GM18502 (cell line): ENCODE measurements around the gene RPS15A.
"Not testable (repeated sequence)": the region's sequence is repeated elsewhere in the genome, so short reads cannot be mapped to it uniquely, and the experiment has no call there.

Source experiments
- ATAC-seq: cut with Tn5 transposase; IDR thresholded peaks from one replicate; pipeline ENCODE4 v1.9.1; 2021; ENCODE audit warnings: mild to moderate bottlenecking; ENCODE audit not compliant: unreplicated experiment, poor library complexity

Gene RPS15A

DNA sequence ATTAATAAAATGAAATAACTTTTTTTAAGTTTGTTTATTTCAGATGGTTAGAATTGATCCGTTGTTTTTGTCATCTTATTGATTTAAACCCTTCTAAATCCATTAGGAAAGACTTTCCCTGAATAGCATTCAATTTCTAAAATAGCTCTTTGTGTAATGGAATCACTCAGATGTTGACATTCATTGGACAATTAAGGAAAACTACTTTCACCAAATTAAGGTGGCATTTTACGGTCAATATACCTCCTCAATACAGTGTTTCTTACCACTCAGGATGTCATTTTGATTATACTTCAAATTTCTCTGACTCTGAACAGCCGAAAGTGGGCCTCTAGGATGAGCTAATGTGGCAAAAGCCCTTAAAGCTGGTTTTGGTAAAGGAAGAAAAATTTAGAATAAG is 9.4 kb upstream of the RPS15A start:
- no peak for ATAC-seq

DNA sequence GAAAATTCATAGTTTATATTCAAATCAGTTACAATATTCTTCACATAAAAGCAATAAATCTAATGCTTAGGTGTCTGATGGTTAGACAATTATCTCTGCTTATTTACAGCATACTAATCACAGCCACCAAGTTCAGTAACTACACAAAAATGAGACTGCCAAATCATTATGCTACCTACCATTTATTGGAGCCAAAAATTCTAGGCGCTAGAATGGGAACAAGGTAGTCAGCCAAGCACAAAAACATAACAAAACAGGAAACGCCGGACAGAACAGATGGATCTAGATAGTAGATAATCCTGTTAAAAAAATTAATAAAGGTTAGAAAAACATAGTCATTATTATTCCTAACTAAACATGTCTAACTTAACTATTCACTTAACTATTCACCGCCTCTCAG is 7.6 kb upstream of the RPS15A start:
- ATAC-seq: no peak

DNA sequence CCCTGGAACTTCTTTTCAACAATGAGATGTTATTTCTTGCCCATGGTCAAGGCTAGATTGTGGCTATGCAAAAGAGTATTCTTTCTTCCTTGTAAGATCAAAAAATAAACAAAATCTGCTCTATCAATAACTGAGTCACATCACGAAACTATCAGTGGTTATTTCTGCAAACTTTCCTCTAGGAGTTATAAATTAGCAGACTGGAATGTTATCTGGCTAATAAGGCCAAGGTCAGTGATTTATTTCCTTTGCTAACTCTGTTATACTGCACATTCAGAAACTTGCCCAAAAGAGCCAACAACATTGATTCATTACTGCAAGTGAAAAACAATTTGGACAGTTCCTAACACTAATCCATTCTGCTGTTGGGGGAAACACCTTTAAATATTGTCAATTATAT is 6.2 kb upstream of the RPS15A start:
- no peak for ATAC-seq

DNA sequence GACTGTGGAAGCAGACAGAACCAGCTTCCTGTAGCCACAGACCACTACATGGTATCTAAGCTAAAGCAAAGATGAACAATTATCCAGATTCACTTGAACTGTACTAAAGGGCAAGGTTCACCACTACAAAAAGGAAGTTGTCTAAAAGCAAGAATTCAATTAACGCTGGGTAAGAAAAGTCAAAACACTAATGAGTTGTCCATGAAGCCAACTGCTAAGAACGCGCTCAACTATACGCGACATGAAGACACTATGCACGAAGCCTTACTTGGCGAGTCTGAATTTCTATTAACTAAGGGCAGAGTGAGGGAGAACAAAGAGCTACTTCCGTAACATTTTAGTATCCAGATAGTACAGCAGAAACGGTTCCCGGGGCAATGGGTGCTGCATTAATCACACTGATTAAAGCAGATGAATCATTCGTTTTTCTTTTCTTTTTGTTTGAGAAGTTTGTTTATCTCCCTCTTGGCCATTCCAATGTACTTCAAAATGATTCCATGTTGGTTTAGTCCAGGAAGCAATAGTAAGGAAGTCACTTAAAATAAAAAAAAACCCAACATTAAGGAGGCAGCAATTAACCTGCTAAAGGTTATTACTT is 2.8 kb upstream of the RPS15A start:
- ATAC-seq: no peak

DNA sequence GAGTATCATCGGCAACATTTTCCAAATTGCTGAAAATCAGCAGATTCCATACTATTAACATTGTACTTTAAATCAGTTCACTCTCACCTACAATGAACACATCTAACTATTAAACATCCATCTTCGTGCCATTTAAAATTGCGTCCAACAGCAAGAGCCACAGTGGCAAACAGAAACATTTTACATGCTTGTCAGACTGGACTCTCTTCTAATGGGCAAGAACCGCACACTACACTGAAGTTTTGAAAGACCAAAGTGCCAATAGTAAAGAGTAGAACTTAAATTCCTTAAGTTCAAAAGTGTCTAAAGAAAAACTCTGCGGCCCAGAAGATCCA is 652 bp downstream of the RPS15A start:
- no peak for ATAC-seq

DNA sequence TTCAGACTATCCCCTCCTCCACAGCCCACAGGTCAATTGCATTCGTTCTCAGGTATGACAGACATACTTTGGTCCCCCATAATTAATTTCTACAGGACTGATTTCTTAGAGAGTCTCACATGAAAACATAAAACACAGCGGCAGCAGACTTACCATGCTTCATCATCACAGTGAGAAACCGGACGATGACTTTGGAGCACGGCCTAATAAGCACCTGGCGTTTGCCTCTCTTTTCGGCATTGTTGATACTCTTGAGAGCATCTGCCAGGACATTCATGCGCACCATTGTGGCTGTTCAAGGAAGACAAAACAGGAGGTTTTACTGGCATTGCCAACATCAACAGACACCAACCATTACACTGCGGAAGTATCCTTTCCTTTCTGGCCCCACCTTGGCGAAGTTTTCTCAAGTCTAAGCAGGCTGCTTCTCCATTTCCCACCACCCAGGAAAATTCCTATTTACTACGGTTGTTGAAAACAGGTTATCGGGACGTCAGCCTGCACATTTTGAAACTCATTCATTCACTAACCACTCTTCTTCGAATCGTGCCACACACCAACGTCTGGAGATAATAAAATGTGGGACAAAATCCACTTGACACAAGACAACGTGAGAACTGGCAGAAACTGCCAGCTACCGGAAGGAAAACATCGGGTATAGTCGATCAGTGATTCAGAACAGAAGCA is 1.2 kb downstream of the RPS15A start:
- ATAC-seq: no peak

DNA sequence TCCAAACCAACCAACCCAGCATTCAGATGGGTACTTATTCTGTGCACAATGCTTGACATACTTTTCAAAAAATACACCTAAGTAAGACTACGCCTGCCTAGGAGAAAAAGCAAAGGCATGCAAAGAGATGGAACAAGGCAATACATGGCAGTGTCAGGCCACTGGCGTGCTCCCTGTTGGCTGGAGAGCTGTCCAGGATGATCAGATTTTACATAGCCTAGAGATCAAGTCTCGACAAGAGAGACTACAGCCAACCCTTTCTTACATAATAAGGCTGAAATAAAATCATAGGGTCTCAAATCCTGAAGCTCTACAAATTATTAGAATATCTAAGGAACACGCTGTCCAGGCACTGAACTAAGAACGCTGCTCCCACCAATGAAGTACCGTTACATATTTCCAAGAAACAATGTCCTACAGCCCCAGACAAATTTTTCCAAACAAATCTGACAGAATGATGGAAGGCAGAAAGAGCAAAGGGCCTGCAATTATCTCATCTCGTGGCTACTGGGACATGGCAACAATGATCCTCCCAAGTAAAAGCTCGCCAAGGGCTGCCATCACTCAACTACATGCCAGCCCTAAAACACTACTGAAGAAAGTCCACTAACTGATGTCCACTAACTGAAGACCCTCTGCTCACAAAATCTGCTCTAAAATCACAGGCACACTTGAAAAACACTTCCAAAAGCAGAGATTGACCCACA is 5.1 kb downstream of the RPS15A start:
- no peak for ATAC-seq

DNA sequence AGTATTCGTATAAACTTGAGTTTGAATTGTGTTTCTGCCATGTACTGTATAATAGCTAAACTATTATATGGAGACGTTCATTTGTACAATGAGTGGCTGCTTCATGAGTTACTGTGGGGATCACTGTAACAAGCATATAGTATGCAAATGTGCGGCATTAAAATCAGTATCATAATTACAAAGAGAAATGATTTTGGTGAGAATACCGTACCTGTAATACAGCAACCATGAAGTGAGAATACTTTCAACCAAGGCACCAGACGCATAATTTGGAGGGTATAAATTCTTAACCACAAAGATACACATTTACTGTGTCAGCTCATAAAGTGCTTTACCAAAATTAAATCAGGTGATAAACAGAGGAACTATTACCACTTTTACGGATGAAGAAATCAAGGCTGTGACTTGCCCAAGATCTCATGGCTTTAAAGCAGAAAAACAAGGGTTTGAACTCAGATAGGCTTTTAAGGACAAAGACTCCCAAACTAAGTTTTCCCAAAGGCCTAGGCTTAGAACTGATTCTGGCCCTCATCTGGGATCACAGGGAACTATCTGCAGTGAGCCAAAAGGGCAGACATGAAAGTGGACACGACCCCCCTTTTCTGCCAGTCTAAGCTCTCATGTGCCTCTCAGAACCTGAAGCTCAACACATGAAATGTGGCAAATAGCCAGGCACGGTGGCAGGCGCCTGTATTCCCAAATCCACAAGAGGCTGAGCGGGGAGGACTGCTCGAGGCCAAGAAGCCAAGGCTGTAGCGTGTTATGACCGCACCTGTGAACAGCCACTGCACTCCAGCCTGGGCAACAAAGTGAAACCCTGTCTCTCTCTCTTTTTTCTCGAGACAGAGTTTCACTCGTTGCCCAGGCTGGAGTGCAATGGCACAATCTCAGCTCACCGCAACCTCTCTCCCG is 6.4 kb downstream of the RPS15A start:
- no peak for ATAC-seq

DNA sequence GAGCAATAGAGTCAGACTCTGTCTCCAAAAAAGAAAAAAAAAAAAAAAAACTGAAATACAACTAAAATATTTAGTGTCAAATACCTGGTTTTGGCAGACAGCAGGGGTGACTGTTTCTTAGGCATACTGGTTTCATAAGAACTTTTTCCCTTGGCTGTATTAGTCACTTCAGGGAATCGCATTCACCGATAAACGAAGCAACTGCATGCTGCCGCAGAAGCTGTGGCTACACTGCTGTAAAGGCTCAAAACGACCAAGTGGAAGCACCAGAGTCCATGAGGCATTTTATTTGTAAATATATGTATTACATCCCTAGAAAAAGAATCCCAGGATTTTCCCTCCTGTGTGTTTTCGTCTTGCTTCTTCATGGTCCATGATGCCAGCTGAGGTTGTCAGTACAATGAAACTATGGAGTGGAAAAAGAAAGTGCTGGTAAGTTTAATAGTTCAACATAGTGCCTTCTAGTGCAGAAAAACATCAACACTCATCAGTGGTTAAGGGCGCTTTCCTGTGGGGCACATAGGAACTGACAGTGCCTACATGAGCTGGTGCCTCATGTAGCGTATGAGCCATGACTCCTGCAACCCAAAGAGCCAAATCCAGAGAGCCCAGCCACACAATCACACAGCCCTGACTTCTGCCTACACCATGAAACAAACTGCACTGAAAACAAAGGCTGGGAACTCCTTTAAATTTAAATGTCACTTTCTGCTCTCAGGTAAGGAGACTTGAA is 7.3 kb downstream of the RPS15A start:
- no peak for ATAC-seq

DNA sequence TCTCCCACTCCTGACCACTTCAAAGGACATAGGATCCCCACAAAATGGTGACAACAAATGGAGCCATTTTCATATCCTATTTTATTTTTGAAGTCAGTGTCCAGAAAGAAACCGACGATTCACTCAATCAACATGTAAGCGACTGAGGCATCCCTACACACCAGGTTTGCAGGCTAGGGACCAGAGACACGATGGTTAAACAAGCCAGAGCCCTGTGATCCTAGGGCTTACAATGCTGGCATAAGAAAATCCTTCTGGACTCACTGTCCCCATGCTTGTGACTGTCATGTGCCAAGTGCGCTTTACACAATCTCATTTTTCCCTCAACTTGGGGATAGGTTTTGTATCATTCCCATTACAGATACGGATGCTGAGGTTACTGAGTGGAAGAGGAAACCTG is 8.9 kb downstream of the RPS15A start:
- not testable (repeated sequence) for ATAC-seq

DNA sequence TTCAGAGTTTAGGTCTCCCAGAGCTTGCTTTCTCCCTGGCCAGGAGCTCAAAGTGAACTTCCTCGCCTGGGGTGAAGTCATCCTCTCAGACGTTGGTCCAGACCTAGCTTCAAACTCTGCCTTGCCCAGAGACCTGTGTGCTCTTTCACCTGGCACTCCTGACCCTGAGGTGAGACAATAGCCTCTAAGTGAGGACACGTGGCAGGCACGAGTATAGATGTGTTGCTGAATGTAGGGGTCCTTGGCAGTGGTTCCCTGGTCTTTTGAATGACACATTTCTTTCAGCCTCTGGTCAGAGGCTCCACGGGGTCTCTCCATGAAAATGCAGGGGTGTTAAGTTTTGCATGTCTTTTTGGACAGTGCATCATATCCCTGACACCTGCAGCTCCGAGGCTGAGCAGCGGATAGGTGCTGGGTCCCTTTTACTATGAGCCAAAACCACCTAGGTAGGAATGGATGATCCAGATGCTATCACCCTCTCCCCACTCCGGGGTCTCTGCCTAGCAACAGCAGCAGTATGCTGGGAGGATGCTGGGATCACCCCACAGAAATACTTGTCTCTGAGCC is 9.6 kb downstream of the RPS15A start:
- ATAC-seq: not testable (repeated sequence)

DNA sequence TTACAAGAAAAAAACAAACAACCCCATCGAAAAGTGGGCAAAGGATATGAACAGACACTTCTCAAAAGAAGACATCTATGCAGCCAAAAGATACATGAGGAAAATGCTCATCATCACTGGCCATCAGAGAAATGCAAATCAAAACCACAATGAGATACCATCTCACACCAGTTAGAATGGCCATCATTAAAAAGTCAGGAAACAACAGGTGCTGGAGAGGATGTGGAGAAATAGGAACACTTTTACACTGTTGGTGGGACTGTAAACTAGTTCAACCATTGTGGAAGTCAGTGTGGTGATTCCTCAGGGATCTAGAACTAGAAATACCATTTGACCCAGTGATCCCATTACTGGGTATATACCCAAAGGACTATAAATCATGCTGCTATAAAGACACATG is 12.5 kb downstream of the RPS15A start:
- ATAC-seq: not testable (repeated sequence)

DNA sequence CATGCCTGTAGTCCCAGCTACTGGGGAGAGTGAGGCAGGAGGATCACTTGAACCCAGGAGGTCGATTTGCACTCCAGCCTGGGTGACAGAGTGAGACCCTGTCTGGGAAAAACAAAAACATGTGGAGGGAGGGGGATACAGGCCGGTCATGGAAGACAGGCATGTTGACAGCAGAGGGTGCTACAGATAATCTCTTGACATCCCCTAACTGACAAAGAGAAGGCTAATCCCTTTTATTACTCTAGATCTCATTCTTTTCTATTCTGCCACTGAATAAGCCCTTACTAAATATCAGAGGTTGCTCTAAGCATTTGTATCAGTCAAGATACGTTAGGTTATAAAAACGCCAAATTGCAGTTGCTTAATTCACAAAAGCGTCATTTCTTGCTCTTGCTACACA is 13.8 kb downstream of the RPS15A start:
- not testable (repeated sequence) for ATAC-seq

DNA sequence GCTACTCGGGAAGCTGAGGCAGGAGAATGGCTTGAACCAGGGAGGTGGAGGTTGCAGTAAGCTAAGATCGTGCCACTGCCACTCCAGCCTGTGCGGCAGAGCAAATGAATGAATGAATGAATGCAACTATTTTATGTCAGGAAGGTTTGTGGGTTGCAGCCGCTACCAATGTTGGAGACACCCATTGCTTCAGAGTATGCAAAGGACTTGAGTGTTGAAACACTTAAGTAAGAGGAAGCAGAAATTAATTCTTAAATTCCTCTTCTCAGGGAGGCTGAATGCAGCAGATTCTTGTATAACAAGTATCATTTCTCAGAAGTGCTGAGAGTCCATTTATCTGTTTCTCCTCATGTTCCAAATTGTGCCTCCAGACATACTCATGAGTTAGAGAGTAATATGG is 15.5 kb downstream of the RPS15A start:
- ATAC-seq: not testable (repeated sequence)

DNA sequence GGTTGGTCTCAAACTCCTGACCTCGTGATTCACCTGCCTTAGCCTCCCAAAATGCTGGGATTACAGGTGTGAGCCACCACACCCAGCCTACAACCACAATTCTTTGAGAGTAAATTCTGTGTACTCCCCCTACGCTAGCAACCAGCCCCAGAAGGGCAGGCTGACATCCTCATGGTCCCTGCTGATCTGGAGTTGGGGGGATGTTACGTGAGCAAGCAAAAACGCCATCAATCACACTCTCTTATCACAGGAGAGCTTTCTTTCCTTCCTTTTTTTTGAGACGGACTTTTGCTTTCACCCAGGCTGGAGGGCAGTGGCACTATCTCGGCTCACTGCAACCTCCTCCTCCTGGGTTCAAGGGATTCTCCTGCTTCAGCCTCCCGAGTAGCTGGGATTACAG is 18.0 kb downstream of the RPS15A start:
- not testable (repeated sequence) for ATAC-seq

DNA sequence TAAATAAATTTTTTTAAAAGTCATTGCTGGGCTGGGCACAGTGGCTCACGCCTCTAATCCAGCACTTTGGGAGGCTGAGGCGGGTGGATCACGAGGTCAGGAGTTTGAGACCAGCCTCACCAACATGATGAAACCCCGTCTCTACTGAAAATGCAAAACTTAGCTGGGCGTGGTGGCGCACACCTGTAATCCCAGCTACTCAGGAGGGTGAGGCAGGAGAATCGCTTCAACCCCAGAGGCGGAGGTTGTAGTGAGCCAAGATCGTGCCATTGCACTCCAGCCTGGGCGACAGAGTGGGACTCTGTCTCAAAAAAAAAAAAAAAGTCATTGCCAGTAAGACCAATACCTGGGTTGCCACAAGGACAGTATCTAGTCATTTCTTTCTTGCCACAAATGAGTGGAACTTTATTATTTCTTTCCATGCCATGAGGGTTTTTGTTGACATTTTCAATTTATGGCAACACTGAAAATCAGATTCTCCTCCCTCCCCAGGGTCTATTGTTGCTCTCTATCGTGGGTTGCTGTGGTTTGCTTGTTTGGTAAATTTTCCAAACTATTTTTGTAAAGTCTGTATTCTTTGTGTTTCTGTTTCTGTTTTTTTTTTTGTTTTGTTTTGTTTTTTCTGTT is 19.7 kb downstream of the RPS15A start:
- ATAC-seq: not testable (repeated sequence)

DNA sequence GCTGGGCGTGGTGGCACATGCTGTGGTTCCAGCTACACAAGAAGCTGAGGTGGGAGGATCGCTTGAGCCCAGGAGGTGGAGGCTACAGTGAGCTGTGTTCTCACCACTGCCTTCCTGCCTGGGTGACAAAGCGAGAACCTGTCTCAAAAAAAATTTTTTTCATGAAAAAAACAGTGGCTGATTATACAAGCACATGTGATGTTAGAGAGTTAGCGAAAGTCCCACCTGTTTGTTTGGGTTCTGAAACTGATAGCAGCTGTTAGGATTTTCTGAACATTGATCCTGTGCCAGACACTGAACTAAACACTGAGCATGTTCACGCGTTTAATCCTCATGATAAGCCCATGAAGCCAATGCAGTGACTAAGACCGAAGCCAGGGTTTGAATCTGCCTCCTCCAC is 22.9 kb downstream of the RPS15A start:
- peak; percentile 60 for ATAC-seq

DNA sequence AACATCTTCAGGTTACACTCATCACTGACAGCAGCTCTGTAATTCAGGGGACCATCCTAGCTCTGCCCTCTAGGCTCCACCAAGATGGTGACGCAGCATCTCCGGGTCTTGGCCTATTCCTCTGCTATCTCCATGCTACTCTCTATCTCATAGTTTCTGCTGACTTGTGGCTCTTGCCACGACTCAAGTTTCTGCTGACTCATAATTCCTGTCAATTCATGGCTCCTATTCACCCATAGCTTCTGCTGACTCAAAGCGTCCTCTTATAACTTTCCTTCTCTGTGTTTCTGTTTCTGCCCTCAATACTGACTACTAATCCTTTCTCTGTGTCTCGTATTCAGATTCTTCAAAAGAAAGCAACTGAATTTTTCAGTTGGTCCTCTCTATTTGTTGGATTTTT is 27.4 kb downstream of the RPS15A start:
- ATAC-seq: peak; percentile 47
